NCI-H187 (cell line): Measurements from ENCODE around the gene YBX1.
"Not testable (repeated sequence)": the region's sequence is repeated elsewhere in the genome, so short reads cannot be mapped to it uniquely, and the experiment has no call there.

ENCODE experiments used
- DNase-seq, 2 experiments: peaks; one replicate each; lab custom pipeline; 2025; lab: John Stamatoyannopoulos, UW

YBX1 gene

GRCh38 chr1:42748461-42749410 is 66.5 kb downstream of the YBX1 start:
- DNase-seq: no peak

GRCh38 chr1:42750041-42750440 is 67.8 kb downstream of the YBX1 start:
- DNase-seq: no peak

- not testable (repeated sequence) for DNase-seq
Observed at GRCh38 chr1:42751511-42752070, 69.4 kb downstream of the YBX1 start.

GRCh38 chr1:42752284-42752683 is 70.1 kb downstream of the YBX1 start:
- DNase-seq: no peak

- DNase-seq: no peak
Observed at GRCh38 chr1:42753070-42753469, 70.9 kb downstream of the YBX1 start.
